B cell (primary cell): ENCODE measurements around the gene SPRED2. TPM values are rescaled to one million over a fixed set of nuclear protein-coding genes. Genes with fewer than 3 reads are reported as not detected.

Source experiments
- ATAC-seq: fragments of 200-7000 bp; cut with Tn5 transposase; one replicate; pipeline ENCODE4 v1.10.0; 2021; ENCODE audit warnings: low read depth, mild to moderate bottlenecking, moderate number of reproducible peaks, moderate library complexity
- CTCF ChIA-PET: fragments of 350-600 bp; sonication (Branson Sonifier 250); formaldehyde crosslinking; loops from one replicate; lab custom pipeline; 2021; ENCODE audit warnings: antibody characterized with exemption, inconsistent platforms; lab: Charles Lee
- POLR2A ChIA-PET: fragments of 350-600 bp; sonication (Branson Sonifier 250); formaldehyde crosslinking; loops from one replicate; lab custom pipeline; 2021; ENCODE audit warnings: antibody characterized with exemption; lab: Charles Lee
- DNase-seq: peaks from one replicate; pipeline ENCODE4 v3.0.0; 2013
- H2AFZ ChIP-seq: 2 replicates; pipeline ENCODE4 v1.6.1; 2012; ENCODE audit warnings: mild to moderate bottlenecking, low read depth, low read length; ENCODE audit not compliant: insufficient read depth, poor library complexity, severe bottlenecking
- H3K27ac ChIP-seq, 2 donors: 1 replicate in 1 of 2; 2 replicates in 1 of 2; pipeline ENCODE4 v1.5.1; 2012 to 2013; ENCODE audit warnings: low read length in 2 of 2, mild to moderate bottlenecking in 2 of 2, moderate library complexity in 1 of 2
- H3K27me3 ChIP-seq, 4 experiments: fragments of 200-600 bp in 1 of 4; sonication (generic) in 1 of 4; replicated peaks in 1 of 4; 1 replicate in 2 of 4; 2 replicates in 2 of 4; pipeline versions ENCODE4 v1.6.1 to v1.7.0; 2013 to 2016; ENCODE audit warnings: low read length in 3 of 4, mild to moderate bottlenecking in 2 of 4, mixed read lengths in 1 of 4, moderate library complexity in 1 of 4; ENCODE audit not compliant: insufficient read depth in 4 of 4, control insufficient read depth in 3 of 4; ENCODE audit errors: control extremely low read depth in 1 of 4
- H3K36me3 ChIP-seq, 2 experiments: replicated peaks in 1 of 2; 1 replicate in 1 of 2; 2 replicates in 1 of 2; pipeline versions ENCODE4 v1.6.1 to v1.7.1; 2013; ENCODE audit warnings: low read length in 1 of 2; ENCODE audit not compliant: insufficient read depth in 2 of 2, control insufficient read depth in 1 of 2; ENCODE audit errors: control extremely low read depth in 1 of 2, extremely low read depth in 1 of 2
- H3K4me1 ChIP-seq, 2 donors: fragments of 200-600 bp in 1 of 2; sonication (generic) in 1 of 2; 1 replicate in 1 of 2; 2 replicates in 1 of 2; pipeline versions ENCODE4 v1.5.1 to v1.6.1; 2013 to 2017; ENCODE audit warnings: low read length in 2 of 2; ENCODE audit not compliant: control insufficient read depth in 2 of 2, insufficient read depth in 2 of 2
- H3K4me2 ChIP-seq: replicated peaks from 2 replicates; pipeline ENCODE3; 2012; ENCODE audit warnings: mild to moderate bottlenecking, low read depth, low read length; ENCODE audit not compliant: poor library complexity, severe bottlenecking
- H3K4me3 ChIP-seq, 5 experiments: fragments of 200-600 bp in 1 of 5; sonication (generic) in 1 of 5; 1 replicate in 3 of 5; 2 replicates in 2 of 5; pipeline versions ENCODE4 v1.5.1 to v1.7.0; 2011 to 2016; ENCODE audit warnings: low read length in 4 of 5, mild to moderate bottlenecking in 4 of 5, low read depth in 2 of 5, control low read depth in 1 of 5, moderate library complexity in 1 of 5; ENCODE audit not compliant: insufficient read depth in 1 of 5; ENCODE audit errors: control extremely low read depth in 1 of 5, extremely low read depth in 1 of 5
- H3K79me2 ChIP-seq: fragments of 200-600 bp; sonication (generic); one replicate; pipeline ENCODE4 v1.6.0; 2016; ENCODE audit warnings: low read length; ENCODE audit not compliant: control insufficient read depth, insufficient read depth
- H3K9ac ChIP-seq: fragments of 200-600 bp; sonication (generic); 2 replicates; pipeline ENCODE4 v1.6.1; 2017; ENCODE audit warnings: mild to moderate bottlenecking, low read length, moderate library complexity
- H3K9me3 ChIP-seq, 3 donors: one replicate each; pipeline versions ENCODE4 v1.6.1 to v1.7.1; 2013; ENCODE audit warnings: low read length in 2 of 3; ENCODE audit not compliant: control insufficient read depth in 2 of 3, insufficient read depth in 1 of 3; ENCODE audit errors: control extremely low read depth in 1 of 3
- H4K20me1 ChIP-seq: 2 replicates; pipeline ENCODE4 v1.6.0; 2012; ENCODE audit warnings: mild to moderate bottlenecking, low read length; ENCODE audit not compliant: insufficient read depth, control insufficient read depth, poor library complexity, severe bottlenecking
- H3K27ac Mint-ChIP-seq: one replicate; pipeline ENCODE4 v1.8.0; 2021; ENCODE audit warnings: mixed read lengths
- H3K27me3 Mint-ChIP-seq: one replicate; pipeline ENCODE4 v1.8.0; 2021; ENCODE audit warnings: mixed read lengths
- H3K4me1 Mint-ChIP-seq: one replicate; pipeline ENCODE4 v1.8.0; 2021; ENCODE audit warnings: mixed read lengths
- H3K4me3 Mint-ChIP-seq: one replicate; pipeline ENCODE4 v1.8.0; 2021; ENCODE audit warnings: mixed read lengths
- H3K9me3 Mint-ChIP-seq: one replicate; pipeline ENCODE4 v1.8.0; 2022; ENCODE audit warnings: mixed read lengths; ENCODE audit not compliant: insufficient read depth
- EZH2 ChIP-seq: IDR thresholded peaks from 2 replicates; pipeline ENCODE4 v1.6.1; 2012; ENCODE audit warnings: borderline replicate concordance, low read depth, mild to moderate bottlenecking, moderate library complexity, low read length; ENCODE audit not compliant: insufficient read depth, poor library complexity, severe bottlenecking
- WGBS: methylation state at CpG from one replicate; pipeline ENCODE4 v1.1.5; 2013; ENCODE audit warnings: missing lambda C conversion rate; ENCODE audit not compliant: insufficient coverage; 5-methylcytosine and 5-hydroxymethylcytosine counted together
- intact Hi-C: fragments of 100-400 bp; cut with micrococcal nuclease; formaldehyde crosslinking; loops from one replicate; pipeline ENCODE4 v1.10.0; 2022
- polyA plus RNA-seq: library from polyadenylated mRNA; depleted of rRNA; stranded (reverse); fragments of >200 nt; gene quantifications from 2 replicates; pipeline ENCODE4 v1.2.3, GENCODE V29; 2012
- total RNA-seq, 2 donors: library from RNA; stranded (reverse); fragments of 120-200 nt in 1 of 2; gene quantifications; 1 replicate in 1 of 2; 2 replicates in 1 of 2; pipeline versions ENCODE4 v1.2.3 to v1.2.4, GENCODE V29; 2013 to 2022
- TF ChIP-seq, protein P1 (sequence below): fragments of 200-600 bp; IDR thresholded peaks from one replicate; pipeline ENCODE4 v1.8.0; 2022; ENCODE audit warnings: antibody characterized with exemption, mild to moderate bottlenecking

Gene SPRED2
- total and polyA plus RNA-seq, 2 donors (not counting 1 experiment from before 2014, with no cell fraction given), result 0.40 to 1.3 TPM

DNA sequence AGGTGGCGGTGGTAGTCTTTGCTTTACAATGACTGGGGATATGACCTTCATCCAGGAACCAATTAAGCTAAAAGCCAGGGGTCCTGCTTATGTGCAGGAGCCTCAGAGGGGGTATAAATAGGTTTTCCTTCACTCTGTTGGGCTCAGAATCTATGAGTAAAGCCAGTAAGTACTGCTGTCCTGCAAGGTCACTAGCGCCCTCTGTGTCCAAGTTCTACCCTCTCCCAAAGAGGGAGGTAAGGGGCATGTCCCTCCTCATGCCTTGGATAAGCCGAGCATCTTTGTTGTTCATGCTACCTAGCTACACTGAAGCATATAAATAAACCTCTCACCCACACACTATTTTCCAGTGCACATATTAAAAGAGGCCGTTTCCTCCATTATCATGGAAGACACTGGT lies 79.4 kb downstream of the SPRED2 start:
- Histone ChIP-seq H3K4me3 (no peak overlapping the region), H3K36me3 (no peaks in the 10 kb centered on the region), H4K20me1 (no peaks in the 10 kb centered on the region), H2AFZ (no peak overlapping the region), H3K4me1 (no peaks in the 10 kb centered on the region), H3K79me2 (no peaks in the 10 kb centered on the region), H3K4me2 (no peak overlapping the region), H3K9ac (no peak overlapping the region), H3K9me3 (no peaks in the 10 kb centered on the region), H3K27ac (no peak overlapping the region), H3K27me3 (peaks cover 0 to 10% (median 0%) of the 10 kb centered on the region in 4 experiments)
- ChIA-PET CTCF (no interaction called here), POLR2A (no interaction called here)
- no peak for ATAC-seq
- Mint-ChIP-seq H3K9me3 (no peaks in the 10 kb centered on the region), H3K4me3 (no peak overlapping the region), H3K27me3 (peaks cover 18% of the 10 kb centered on the region), H3K27ac (no peak overlapping the region), H3K4me1 (no peaks in the 10 kb centered on the region)
- WGBS, result 75% methylated on average over 1 of the region's 4 CpGs
- TF ChIP-seq EZH2, result no peak
- TF ChIP-seq, protein P1, sequence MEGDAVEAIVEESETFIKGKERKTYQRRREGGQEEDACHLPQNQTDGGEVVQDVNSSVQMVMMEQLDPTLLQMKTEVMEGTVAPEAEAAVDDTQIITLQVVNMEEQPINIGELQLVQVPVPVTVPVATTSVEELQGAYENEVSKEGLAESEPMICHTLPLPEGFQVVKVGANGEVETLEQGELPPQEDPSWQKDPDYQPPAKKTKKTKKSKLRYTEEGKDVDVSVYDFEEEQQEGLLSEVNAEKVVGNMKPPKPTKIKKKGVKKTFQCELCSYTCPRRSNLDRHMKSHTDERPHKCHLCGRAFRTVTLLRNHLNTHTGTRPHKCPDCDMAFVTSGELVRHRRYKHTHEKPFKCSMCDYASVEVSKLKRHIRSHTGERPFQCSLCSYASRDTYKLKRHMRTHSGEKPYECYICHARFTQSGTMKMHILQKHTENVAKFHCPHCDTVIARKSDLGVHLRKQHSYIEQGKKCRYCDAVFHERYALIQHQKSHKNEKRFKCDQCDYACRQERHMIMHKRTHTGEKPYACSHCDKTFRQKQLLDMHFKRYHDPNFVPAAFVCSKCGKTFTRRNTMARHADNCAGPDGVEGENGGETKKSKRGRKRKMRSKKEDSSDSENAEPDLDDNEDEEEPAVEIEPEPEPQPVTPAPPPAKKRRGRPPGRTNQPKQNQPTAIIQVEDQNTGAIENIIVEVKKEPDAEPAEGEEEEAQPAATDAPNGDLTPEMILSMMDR, result no peak
- DNase-seq, result no peak
- intact Hi-C loops, result no loop called here

DNA sequence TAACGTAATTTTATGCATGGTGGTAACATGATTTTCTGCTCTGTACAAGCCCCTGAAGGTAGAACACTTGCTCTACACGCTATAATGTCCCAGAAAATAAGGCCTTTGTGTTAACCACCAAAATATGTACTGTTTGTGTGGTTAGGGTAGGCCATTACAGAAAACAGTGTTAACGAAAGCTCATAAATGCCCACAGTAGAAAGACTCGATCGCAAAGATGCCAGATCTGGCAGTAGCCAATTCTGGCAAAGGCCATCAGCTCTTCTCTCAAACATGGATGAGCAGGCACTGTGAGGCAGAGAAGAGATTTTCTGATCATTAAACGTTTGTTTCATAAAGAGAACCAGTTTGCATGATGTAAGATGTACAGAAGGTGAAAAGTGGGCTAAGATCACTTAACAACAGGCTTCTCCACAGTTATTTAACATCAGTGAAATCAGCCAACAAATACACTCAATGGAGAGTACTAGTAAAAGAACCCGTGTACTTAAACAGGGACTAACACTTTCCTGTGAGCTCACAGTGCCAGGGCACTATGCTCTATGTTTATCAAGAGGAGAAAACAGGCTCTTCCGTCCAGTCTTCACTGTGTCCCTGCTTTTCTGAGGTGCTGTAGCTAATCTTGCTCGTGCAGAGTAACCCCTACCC lies 80.3 kb downstream of the SPRED2 start:
- POLR2A ChIA-PET, result no interaction called here
- no peaks in the 10 kb centered on the region for H3K36me3 ChIP-seq
- peaks cover 0 to 7% (median under 1%) of the 10 kb centered on the region in 4 experiments for H3K27me3 ChIP-seq
- H3K27ac Mint-ChIP-seq, result no peak overlapping the region
- no peaks in the 10 kb centered on the region for H3K9me3 Mint-ChIP-seq
- TF ChIP-seq, protein P1, result no peak
- no peak for TF ChIP-seq EZH2
- no peak overlapping the region for H3K4me3 ChIP-seq
- peaks cover 25% of the 10 kb centered on the region for H3K27me3 Mint-ChIP-seq
- no peak overlapping the region for H3K4me2 ChIP-seq
- intact Hi-C loops, result no loop called here
- no peak overlapping the region for H3K27ac ChIP-seq
- WGBS, result 81% methylated on average over 4 of the region's 9 CpGs
- no peaks in the 10 kb centered on the region for H3K9me3 ChIP-seq
- H4K20me1 ChIP-seq, result no peaks in the 10 kb centered on the region
- no peak overlapping the region for H3K9ac ChIP-seq
- DNase-seq (no peak), ATAC-seq (no peak)
- CTCF ChIA-PET, result no interaction called here
- H3K4me1 ChIP-seq, result no peaks in the 10 kb centered on the region
- no peaks in the 10 kb centered on the region for H3K79me2 ChIP-seq
- no peaks in the 10 kb centered on the region for H3K4me1 Mint-ChIP-seq
- H2AFZ ChIP-seq, result no peak overlapping the region
- H3K4me3 Mint-ChIP-seq, result no peak overlapping the region
